HG03103 (cell line): ENCODE results near the gene MAP4K1.
"Not testable (repeated sequence)": the region's sequence is repeated elsewhere in the genome, so short reads cannot be mapped to it uniquely, and the experiment has no call there.

Experiments
- ATAC-seq: cut with Tn5 transposase; IDR thresholded peaks from one replicate; pipeline ENCODE4 v1.9.1; 2021; ENCODE audit warnings: low read depth; ENCODE audit not compliant: unreplicated experiment

Gene MAP4K1

GRCh38 chr19:38579304-38579703 lies 38.4 kb downstream of the MAP4K1 start:
- not testable (repeated sequence) for ATAC-seq

GRCh38 chr19:38577826-38578225 lies 39.9 kb downstream of the MAP4K1 start:
- ATAC-seq = no peak

- ATAC-seq = no peak
Measured at GRCh38 chr19:38571682-38572081, 46.1 kb downstream of the MAP4K1 start.

- no peak for ATAC-seq
Measured at GRCh38 chr19:38569368-38569983, 48.3 kb downstream of the MAP4K1 start.

GRCh38 chr19:38565691-38566105 lies 52.1 kb downstream of the MAP4K1 start:
- ATAC-seq = no peak

GRCh38 chr19:38564981-38565690 lies 52.6 kb downstream of the MAP4K1 start:
- no peak for ATAC-seq

- no peak for ATAC-seq
Measured at GRCh38 chr19:38563475-38563874, 54.3 kb downstream of the MAP4K1 start.

- ATAC-seq = no peak
Measured at GRCh38 chr19:38562096-38562495, 55.7 kb downstream of the MAP4K1 start.

GRCh38 chr19:38561658-38562057 lies 56.1 kb downstream of the MAP4K1 start:
- ATAC-seq = no peak

- no peak for ATAC-seq
Measured at GRCh38 chr19:38561053-38561606, 56.6 kb downstream of the MAP4K1 start.

- ATAC-seq = peak; percentile 69
Measured at GRCh38 chr19:38559428-38560401, 58.0 kb downstream of the MAP4K1 start.

GRCh38 chr19:38558933-38559332 lies 58.8 kb downstream of the MAP4K1 start:
- not testable (repeated sequence) for ATAC-seq

GRCh38 chr19:38557205-38557799 lies 60.5 kb downstream of the MAP4K1 start:
- ATAC-seq = peak; percentile 53

- ATAC-seq = no peak
Measured at GRCh38 chr19:38556521-38557174, 61.1 kb downstream of the MAP4K1 start.

GRCh38 chr19:38555200-38555599 lies 62.6 kb downstream of the MAP4K1 start:
- no peak for ATAC-seq

GRCh38 chr19:38554676-38555141 lies 63.0 kb downstream of the MAP4K1 start:
- no peak for ATAC-seq

GRCh38 chr19:38553239-38553638 lies 64.5 kb downstream of the MAP4K1 start:
- not testable (repeated sequence) for ATAC-seq

GRCh38 chr19:38551450-38551813 lies 66.3 kb downstream of the MAP4K1 start:
- ATAC-seq = no peak

- ATAC-seq = no peak
Measured at GRCh38 chr19:38550376-38550775, 67.4 kb downstream of the MAP4K1 start.

- no peak for ATAC-seq
Measured at GRCh38 chr19:38549942-38550341, 67.8 kb downstream of the MAP4K1 start.
